ENCODE measurements around the gene NELL1.

- TF ChIP-seq CTCF (IDR thresholded peaks at IDR 0.05; ENCODE audit: insufficient read depth, low read depth, low read length) (no peak), EZH2 (IDR thresholded peaks at IDR 0.05; ENCODE audit: insufficient read depth, low read length) (no peak)
These were observed 953.6 kb downstream of the NELL1 start for GRCh38 chr11:21622995-21623394.

All from astrocyte (in vitro differentiated cells and primary cell).